22Rv1 (cell line): Measurements from ENCODE around the gene SETD6.

ENCODE experiments used
- ZFX ChIP-seq: fragments of 450-650 bp; IDR thresholded peaks from 2 replicates; pipeline ENCODE4 v1.6.1; 2017; ENCODE audit warnings: antibody characterized with exemption, borderline replicate concordance
- TF ChIP-seq, protein P1 (sequence below): fragments of 450-650 bp; IDR thresholded peaks from 2 replicates; pipeline ENCODE4 v1.5.1; 2017; ENCODE audit warnings: mild to moderate bottlenecking

DNA sequence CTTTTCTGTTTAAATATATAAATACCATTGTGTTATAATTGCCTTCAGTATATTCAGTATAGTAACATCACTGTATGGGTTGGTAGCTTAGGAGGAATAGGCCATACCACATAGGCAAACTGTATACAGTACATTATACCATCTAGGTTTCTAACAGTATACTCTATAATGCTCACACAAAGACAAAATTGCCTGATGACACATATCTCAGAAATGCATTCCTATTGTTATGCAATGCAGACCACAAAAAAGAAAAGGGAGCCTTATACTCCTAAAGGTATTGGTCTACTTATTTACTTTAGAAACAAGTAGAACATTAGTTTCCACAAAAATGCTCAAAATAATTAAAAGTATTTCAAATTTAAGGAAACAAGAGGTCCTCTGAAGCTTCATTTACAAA, 47.9 kb downstream of the SETD6 start:
- TF ChIP-seq, protein P1, sequence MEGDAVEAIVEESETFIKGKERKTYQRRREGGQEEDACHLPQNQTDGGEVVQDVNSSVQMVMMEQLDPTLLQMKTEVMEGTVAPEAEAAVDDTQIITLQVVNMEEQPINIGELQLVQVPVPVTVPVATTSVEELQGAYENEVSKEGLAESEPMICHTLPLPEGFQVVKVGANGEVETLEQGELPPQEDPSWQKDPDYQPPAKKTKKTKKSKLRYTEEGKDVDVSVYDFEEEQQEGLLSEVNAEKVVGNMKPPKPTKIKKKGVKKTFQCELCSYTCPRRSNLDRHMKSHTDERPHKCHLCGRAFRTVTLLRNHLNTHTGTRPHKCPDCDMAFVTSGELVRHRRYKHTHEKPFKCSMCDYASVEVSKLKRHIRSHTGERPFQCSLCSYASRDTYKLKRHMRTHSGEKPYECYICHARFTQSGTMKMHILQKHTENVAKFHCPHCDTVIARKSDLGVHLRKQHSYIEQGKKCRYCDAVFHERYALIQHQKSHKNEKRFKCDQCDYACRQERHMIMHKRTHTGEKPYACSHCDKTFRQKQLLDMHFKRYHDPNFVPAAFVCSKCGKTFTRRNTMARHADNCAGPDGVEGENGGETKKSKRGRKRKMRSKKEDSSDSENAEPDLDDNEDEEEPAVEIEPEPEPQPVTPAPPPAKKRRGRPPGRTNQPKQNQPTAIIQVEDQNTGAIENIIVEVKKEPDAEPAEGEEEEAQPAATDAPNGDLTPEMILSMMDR = no peak
- no peak for TF ChIP-seq ZFX
